GM21447 (cell line): ENCODE measurements around the gene IDE.
"Not testable (repeated sequence)": the region's sequence is repeated elsewhere in the genome, so short reads cannot be mapped to it uniquely, and the experiment has no call there.

Source experiments
- ATAC-seq: cut with Tn5 transposase; IDR thresholded peaks from one replicate; pipeline ENCODE4 v1.9.1; 2021; ENCODE audit not compliant: unreplicated experiment

Gene IDE

GRCh38 chr10:92492748-92493240 lies 81.1 kb downstream of the IDE start:
- ATAC-seq: no peak

GRCh38 chr10:92490387-92490786 lies 83.5 kb downstream of the IDE start:
- no peak for ATAC-seq

GRCh38 chr10:92486637-92487036 lies 87.3 kb downstream of the IDE start:
- no peak for ATAC-seq

GRCh38 chr10:92483539-92483938 lies 90.4 kb downstream of the IDE start:
- no peak for ATAC-seq

GRCh38 chr10:92480413-92480812 lies 93.5 kb downstream of the IDE start:
- no peak for ATAC-seq

GRCh38 chr10:92479547-92479946 lies 94.3 kb downstream of the IDE start:
- ATAC-seq: no peak

GRCh38 chr10:92478536-92478935 lies 95.4 kb downstream of the IDE start:
- ATAC-seq: no peak

- ATAC-seq: no peak
Measured at GRCh38 chr10:92475357-92475868, 98.5 kb downstream of the IDE start.

GRCh38 chr10:92470026-92470425 lies 103.9 kb downstream of the IDE start:
- no peak for ATAC-seq

- no peak for ATAC-seq
Measured at GRCh38 chr10:92464364-92464763, 109.5 kb downstream of the IDE start.

- ATAC-seq: no peak
Measured at GRCh38 chr10:92463582-92463981, 110.3 kb downstream of the IDE start.

GRCh38 chr10:92454955-92455354 lies 118.9 kb downstream of the IDE start:
- not testable (repeated sequence) for ATAC-seq

- no peak for ATAC-seq
Measured at GRCh38 chr10:92452313-92452712, 121.6 kb downstream of the IDE start.

- no peak for ATAC-seq
Measured at GRCh38 chr10:92451431-92451830, 122.5 kb downstream of the IDE start.

- ATAC-seq: no peak
Measured at GRCh38 chr10:92450896-92451295, 123.0 kb downstream of the IDE start.

GRCh38 chr10:92440578-92440977 lies 133.3 kb downstream of the IDE start:
- no peak for ATAC-seq

GRCh38 chr10:92438220-92438619 lies 135.7 kb downstream of the IDE start:
- no peak for ATAC-seq

- no peak for ATAC-seq
Measured at GRCh38 chr10:92436611-92437010, 137.3 kb downstream of the IDE start.

GRCh38 chr10:92436065-92436464 lies 137.8 kb downstream of the IDE start:
- ATAC-seq: not testable (repeated sequence)

- no peak for ATAC-seq
Measured at GRCh38 chr10:92434385-92434784, 139.5 kb downstream of the IDE start.

GRCh38 chr10:92432596-92432995 lies 141.3 kb downstream of the IDE start:
- no peak for ATAC-seq

- no peak for ATAC-seq
Measured at GRCh38 chr10:92430103-92430502, 143.8 kb downstream of the IDE start.

GRCh38 chr10:92421550-92421949 lies 152.3 kb downstream of the IDE start:
- no peak for ATAC-seq
